ENCODE data around the gene DAPP1. TPM values are rescaled to one million over a fixed set of nuclear protein-coding genes. Genes with fewer than 3 reads are reported as not detected.

Gene DAPP1
- total RNA-seq, 1 donor from 2014 or later = not detected

- no peak for DNase-seq (ENCODE audit: low spot score)
- Mint-ChIP-seq H3K9me3 (no peaks in the 10 kb centered on the region), H3K4me3 (no peak overlapping the region), H3K27me3 (ENCODE audit: insufficient read depth, low read depth) (peaks cover 2% of the 10 kb centered on the region), H3K27ac (no peak overlapping the region), H3K36me3 (no peaks in the 10 kb centered on the region), H3K4me1 (peaks cover 4% of the 10 kb centered on the region)
- no peaks in the 10 kb centered on the region for H3K36me3 ChIP-seq
- H4K20me1 ChIP-seq (ENCODE audit: low read depth) = no peaks in the 10 kb centered on the region
- no peaks in the 10 kb centered on the region for H3K79me2 ChIP-seq (ENCODE audit: low read depth)
- no peaks in the 10 kb centered on the region for H3K4me1 ChIP-seq
- H3K27ac ChIP-seq = no peak overlapping the region
- H3K9ac ChIP-seq = no peak overlapping the region
- H3K4me3 ChIP-seq = no peak overlapping the region
- no peak overlapping the region for H3K4me2 ChIP-seq
- H3K9me3 ChIP-seq (ENCODE audit: low read depth) = no peaks in the 10 kb centered on the region
- H2AFZ ChIP-seq (replicated peaks) = no peak overlapping the region
- no peaks in the 10 kb centered on the region for H3F3A ChIP-seq (ENCODE audit: low read depth)
- TF ChIP-seq CTCF (IDR thresholded peaks at IDR 0.05) (no peak), EZH2phosphoT487 (IDR thresholded peaks at IDR 0.05) (no peak), EZH2 (IDR thresholded peaks at IDR 0.05) (no peak)
- H3K27me3 ChIP-seq = no peaks in the 10 kb centered on the region
These were observed 28.6 kb downstream of the DAPP1 start for GRCh38 chr4:99845179-99845578.

- Histone ChIP-seq H3K79me2 (ENCODE audit: low read depth) (no peaks in the 10 kb centered on the region), H4K20me1 (ENCODE audit: low read depth) (no peaks in the 10 kb centered on the region), H3F3A (ENCODE audit: low read depth) (no peaks in the 10 kb centered on the region), H3K27ac (no peak overlapping the region), H2AFZ (replicated peaks) (no peak overlapping the region), H3K9me3 (ENCODE audit: low read depth) (no peaks in the 10 kb centered on the region), H3K4me3 (no peak overlapping the region), H3K27me3 (no peaks in the 10 kb centered on the region), H3K36me3 (no peaks in the 10 kb centered on the region), H3K9ac (no peak overlapping the region), H3K4me2 (no peak overlapping the region), H3K4me1 (no peaks in the 10 kb centered on the region)
- DNase-seq (ENCODE audit: low spot score) = no peak
- Mint-ChIP-seq H3K27ac (no peak overlapping the region), H3K9me3 (no peaks in the 10 kb centered on the region), H3K4me3 (no peak overlapping the region), H3K27me3 (ENCODE audit: insufficient read depth, low read depth) (peaks cover 2% of the 10 kb centered on the region), H3K36me3 (no peaks in the 10 kb centered on the region), H3K4me1 (peaks cover 4% of the 10 kb centered on the region)
- TF ChIP-seq CTCF (IDR thresholded peaks at IDR 0.05) (no peak), EZH2 (IDR thresholded peaks at IDR 0.05) (no peak), EZH2phosphoT487 (IDR thresholded peaks at IDR 0.05) (no peak)
These were observed 29.3 kb downstream of the DAPP1 start for GRCh38 chr4:99845708-99846469.

GRCh38 chr4:99846891-99847290 lies 30.3 kb downstream of the DAPP1 start:
- H3K9me3 ChIP-seq (ENCODE audit: low read depth) = no peaks in the 10 kb centered on the region
- H3K36me3 Mint-ChIP-seq = no peaks in the 10 kb centered on the region
- H3K4me1 Mint-ChIP-seq = peaks cover 4% of the 10 kb centered on the region
- no peak overlapping the region for H2AFZ ChIP-seq (replicated peaks)
- no peaks in the 10 kb centered on the region for H3K4me1 ChIP-seq
- H4K20me1 ChIP-seq (ENCODE audit: low read depth) = no peaks in the 10 kb centered on the region
- TF ChIP-seq EZH2 (IDR thresholded peaks at IDR 0.05) (no peak), CTCF (IDR thresholded peaks at IDR 0.05) (no peak), EZH2phosphoT487 (IDR thresholded peaks at IDR 0.05) (no peak)
- no peak overlapping the region for H3K27ac ChIP-seq
- H3K27ac Mint-ChIP-seq = no peak overlapping the region
- no peak for DNase-seq (ENCODE audit: low spot score)
- H3F3A ChIP-seq (ENCODE audit: low read depth) = no peaks in the 10 kb centered on the region
- H3K4me3 ChIP-seq = no peak overlapping the region
- no peak overlapping the region for H3K9ac ChIP-seq
- H3K4me2 ChIP-seq = no peak overlapping the region
- H3K27me3 ChIP-seq = no peaks in the 10 kb centered on the region
- H3K4me3 Mint-ChIP-seq = no peak overlapping the region
- H3K36me3 ChIP-seq = no peaks in the 10 kb centered on the region
- H3K9me3 Mint-ChIP-seq = no peaks in the 10 kb centered on the region
- H3K27me3 Mint-ChIP-seq (ENCODE audit: insufficient read depth, low read depth) = peaks cover 2% of the 10 kb centered on the region
- no peaks in the 10 kb centered on the region for H3K79me2 ChIP-seq (ENCODE audit: low read depth)

All from neural progenitor cell (in vitro differentiated cells).